Muscle layer of duodenum (tissue), 2 donors: ENCODE results near the gene GMDS.
"Not testable (repeated sequence)": the region's sequence is repeated elsewhere in the genome, so short reads cannot be mapped to it uniquely, and the experiment has no call there.

ENCODE experiments used
- H3K27ac ChIP-seq: one replicate; pipeline ENCODE4 v1.7.0; 2013; ENCODE audit warnings: mild to moderate bottlenecking, low read length
- H3K27me3 ChIP-seq: one replicate; pipeline ENCODE4 v1.7.0; 2013; ENCODE audit warnings: low read depth, mild to moderate bottlenecking, control low read depth, low read length
- H3K36me3 ChIP-seq, 2 donors: one replicate each; pipeline ENCODE4 v1.7.0; 2013; ENCODE audit warnings: low read length in 2 of 2, control low read depth in 1 of 2, mild to moderate bottlenecking in 1 of 2; ENCODE audit not compliant: insufficient read depth in 2 of 2, control insufficient read depth in 1 of 2
- H3K4me1 ChIP-seq, 2 donors: one replicate each; pipeline ENCODE4 v1.7.0; 2013; ENCODE audit warnings: low read length in 2 of 2, mild to moderate bottlenecking in 2 of 2, control low read depth in 1 of 2, moderate library complexity in 1 of 2; ENCODE audit not compliant: insufficient read depth in 2 of 2, control insufficient read depth in 1 of 2
- H3K4me3 ChIP-seq, 2 donors: one replicate each; pipeline ENCODE4 v1.7.0; 2013; ENCODE audit warnings: low read length in 2 of 2, low read depth in 1 of 2, mild to moderate bottlenecking in 1 of 2
- H3K9me3 ChIP-seq, 2 donors: one replicate each; pipeline ENCODE4 v1.7.0; 2013; ENCODE audit warnings: low read length in 2 of 2, control low read depth in 1 of 2, mild to moderate bottlenecking in 1 of 2; ENCODE audit not compliant: control insufficient read depth in 1 of 2
- donor health status: healthy.

The GMDS gene

DNA sequence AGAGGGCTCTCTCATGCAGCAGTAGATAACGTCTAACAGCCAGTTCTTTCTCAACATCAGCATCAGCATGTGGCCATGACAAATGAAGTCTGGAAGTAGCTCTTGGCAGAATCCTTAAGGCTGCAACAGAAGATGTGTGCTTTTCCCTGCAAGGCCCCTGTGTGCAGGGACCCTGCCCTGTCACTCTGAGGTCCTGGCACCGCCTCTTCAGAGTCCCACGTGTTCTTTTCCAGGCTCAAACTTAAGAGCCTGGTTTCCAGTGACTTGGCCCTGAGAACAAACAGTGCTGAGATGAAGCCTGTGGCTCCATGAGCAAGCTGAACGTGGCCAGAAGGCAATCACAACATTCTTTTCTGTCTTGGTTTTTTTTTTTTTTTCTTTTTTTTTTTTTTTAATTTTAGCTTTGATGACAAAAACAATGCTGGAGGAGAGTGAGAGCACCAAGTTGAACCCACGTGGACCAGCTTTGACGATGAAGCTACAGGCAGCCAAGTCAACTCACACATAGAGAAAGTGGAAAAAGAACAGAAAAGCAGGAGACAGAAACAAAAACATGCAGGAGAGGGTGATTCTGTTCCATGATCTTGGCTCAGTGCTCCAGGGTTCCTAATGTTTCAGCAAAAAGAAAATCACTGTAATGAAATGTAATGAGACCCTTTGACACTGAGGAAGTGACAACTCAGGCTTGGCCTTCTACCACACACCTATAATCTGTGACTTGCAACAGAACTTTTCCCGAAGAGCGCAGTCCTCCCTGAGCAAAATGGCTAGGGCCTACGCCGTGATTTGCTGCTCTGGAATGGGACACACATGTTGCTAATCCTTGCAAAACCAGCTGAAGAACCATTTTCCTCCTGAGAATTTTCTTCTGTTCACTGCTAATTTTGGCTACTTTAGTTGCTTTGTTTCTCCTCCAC is 549.6 kb downstream of the GMDS start:
- H3K27me3 ChIP-seq = no peaks in the 10 kb centered on the region
- no peaks in the 10 kb centered on the region for H3K9me3 ChIP-seq
- H3K36me3 ChIP-seq = no peaks in the 10 kb centered on the region
- no peaks in the 10 kb centered on the region for H3K4me1 ChIP-seq
- no peak overlapping the region for H3K27ac ChIP-seq
- no peak overlapping the region for H3K4me3 ChIP-seq

DNA sequence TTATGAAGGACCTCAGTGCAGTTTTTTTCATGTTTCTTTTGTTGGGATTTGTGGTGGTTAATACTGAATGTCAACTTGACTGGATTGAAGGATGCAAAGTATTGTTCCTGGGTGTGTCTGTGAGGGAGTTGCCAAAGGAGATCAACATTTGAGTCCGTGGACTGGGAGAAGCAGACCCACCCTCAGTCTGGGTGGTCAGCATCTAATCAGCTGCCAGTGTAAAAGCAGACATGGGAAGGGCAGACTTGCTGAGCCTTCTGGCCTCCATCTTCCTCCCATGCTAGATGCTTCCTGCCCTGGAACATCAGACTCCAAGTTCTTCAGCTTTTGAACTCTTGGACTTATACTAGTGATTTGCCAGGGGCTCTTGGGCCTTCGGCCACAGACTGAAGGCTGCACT is 553.6 kb downstream of the GMDS start:
- not testable (repeated sequence) for H3K4me3 ChIP-seq, H3K27ac ChIP-seq, H3K27me3 ChIP-seq, H3K4me1 ChIP-seq, H3K9me3 ChIP-seq, H3K36me3 ChIP-seq

DNA sequence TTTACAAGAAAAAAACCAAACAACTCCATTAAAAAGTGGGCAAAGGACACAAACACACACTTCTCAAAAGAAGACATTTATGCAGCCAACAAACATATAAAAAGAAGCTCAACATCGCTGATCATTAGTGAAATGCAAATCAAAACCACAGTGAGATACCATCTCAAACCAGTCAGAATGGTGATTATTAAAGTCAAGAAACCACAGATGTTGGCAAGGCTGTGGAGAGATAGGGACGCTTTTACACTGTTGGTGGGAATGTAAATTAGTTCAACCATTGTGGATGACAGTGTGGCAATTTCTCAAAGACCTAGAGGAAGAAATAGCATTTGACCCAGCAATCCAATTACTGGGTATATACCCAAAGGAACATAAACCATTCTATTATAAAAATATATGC is 554.7 kb downstream of the GMDS start:
- not testable (repeated sequence) for H3K27me3 ChIP-seq, H3K4me1 ChIP-seq, H3K9me3 ChIP-seq, H3K27ac ChIP-seq, H3K4me3 ChIP-seq, H3K36me3 ChIP-seq

DNA sequence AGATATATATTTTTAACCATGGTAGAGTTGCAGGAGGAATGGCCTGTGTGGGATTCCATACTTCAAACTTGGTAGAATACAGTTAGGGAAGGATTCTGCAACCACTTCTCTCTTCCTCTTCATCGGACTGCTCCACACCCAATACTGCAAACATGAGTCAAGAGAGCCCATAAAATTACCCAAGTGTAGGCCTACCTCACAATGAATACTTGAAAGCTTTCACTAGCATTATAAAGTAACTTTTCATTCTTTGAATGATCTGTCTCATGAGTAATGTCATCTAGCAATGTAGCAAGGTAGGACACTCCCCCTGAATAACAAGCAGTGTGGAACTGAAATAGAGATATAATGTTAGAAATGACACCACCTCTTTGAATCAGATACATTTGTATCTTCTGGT is 556.3 kb downstream of the GMDS start:
- Histone ChIP-seq H3K4me3 (no peak overlapping the region), H3K4me1 (no peaks in the 10 kb centered on the region), H3K9me3 (no peaks in the 10 kb centered on the region), H3K27ac (no peak overlapping the region), H3K27me3 (no peaks in the 10 kb centered on the region), H3K36me3 (no peaks in the 10 kb centered on the region)

DNA sequence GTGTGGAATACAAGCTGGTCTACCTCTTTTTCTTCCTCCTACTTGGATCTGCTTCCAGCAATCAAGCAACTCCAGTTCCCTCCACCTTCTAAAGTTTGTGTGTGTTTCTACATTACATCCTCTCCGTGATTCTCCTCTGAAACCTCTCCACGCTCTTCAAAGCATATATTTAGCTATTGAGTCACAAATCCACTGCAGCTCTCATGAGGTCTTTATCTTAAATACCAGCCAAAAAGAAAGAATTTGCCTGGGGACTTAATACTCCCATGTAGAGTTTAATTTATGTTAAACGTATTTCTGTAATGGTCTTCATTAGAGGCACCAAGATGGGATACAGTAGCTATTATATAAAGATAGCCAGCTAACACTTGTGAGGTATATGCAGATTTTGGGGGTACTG is 557.0 kb downstream of the GMDS start:
- Histone ChIP-seq H3K36me3 (no peaks in the 10 kb centered on the region), H3K4me1 (no peaks in the 10 kb centered on the region), H3K4me3 (no peak overlapping the region), H3K9me3 (no peaks in the 10 kb centered on the region), H3K27ac (no peak overlapping the region), H3K27me3 (no peaks in the 10 kb centered on the region)

DNA sequence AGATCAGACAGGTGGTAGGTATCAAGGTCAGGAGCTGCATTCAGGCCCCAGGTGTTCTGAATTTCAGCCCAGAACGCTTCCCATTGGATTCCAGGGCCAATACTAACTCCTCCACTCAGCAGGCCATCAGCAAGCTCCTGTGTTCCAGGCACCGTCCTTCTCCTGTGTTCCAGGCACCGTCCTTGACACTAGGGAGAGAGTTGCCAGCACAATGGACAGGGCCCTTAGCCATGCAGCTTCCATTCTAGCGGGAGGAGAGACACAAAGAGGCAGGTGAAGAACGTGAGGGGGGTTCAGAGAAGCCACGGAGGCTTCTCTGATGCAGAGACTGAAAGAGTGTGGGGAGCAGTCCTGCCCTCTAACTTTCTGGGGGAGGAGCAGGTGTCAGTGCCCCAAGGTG is 558.0 kb downstream of the GMDS start:
- H3K27me3 ChIP-seq = no peaks in the 10 kb centered on the region
- no peak overlapping the region for H3K4me3 ChIP-seq
- H3K4me1 ChIP-seq = no peaks in the 10 kb centered on the region
- H3K36me3 ChIP-seq = no peaks in the 10 kb centered on the region
- H3K9me3 ChIP-seq = no peaks in the 10 kb centered on the region
- no peak overlapping the region for H3K27ac ChIP-seq

DNA sequence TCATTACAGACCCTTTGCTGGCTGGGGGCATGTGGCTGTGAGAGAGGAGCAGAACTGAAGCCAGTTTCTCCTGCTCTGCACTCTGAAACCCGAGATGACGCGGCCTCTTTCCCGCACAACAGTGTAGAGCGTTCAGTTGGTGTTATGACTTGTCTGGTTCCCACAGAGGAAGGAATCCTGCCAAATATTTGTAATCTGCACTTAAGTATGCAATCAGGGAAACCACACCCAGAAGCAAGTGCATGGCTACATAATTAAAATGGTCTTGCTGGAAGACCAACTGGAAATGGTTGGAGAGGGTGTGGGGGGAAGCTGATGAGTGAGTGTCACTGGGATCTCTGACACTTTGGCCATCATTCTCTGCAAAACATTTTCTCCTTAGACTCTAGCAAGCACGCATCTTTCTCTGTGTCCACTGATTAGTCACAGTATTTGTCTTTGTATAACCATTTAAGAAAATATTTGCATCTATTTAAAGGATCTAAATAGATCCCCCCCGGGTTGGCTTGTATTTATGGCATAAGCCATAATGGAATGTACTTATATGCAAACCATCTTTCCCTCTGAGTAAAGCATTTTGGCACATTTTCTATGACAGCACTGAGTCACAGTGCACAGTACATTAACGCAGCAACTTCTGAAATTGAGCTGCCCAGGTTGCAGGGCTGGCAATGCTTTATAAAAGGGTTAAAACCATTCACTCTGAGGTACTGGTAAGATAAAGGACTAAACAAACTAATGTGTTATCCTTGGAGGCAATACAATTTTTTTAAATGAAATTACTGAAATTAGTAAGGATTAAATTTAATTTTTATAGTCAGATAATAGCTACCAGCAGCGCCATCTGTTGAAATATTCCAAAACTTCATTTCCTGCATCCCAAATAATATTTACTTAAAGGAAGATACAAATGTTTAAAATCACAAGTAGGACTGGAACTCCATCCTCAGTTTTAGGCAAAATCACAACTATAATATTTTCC is 559.0 kb downstream of the GMDS start:
- Histone ChIP-seq H3K4me3 (no peak overlapping the region), H3K36me3 (no peaks in the 10 kb centered on the region)

DNA sequence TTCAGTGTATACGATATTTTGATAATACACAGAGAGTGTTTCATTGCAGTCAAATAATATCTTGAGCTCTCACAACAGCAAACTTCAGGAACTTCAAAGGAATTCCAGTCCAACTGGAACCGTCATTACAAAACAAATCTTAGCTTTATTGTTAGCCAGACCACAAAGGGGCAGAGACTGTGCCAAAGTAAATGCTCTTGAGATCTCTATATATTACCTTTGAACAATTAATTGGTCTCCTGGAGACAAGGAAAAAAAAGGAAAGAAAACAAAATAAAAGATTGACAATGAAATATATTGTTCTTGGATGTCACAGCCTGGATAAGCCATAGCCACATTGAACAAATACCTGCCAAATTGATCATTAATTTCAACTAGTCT is 565.7 kb downstream of the GMDS start:
- Histone ChIP-seq H3K4me3 (no peak overlapping the region), H3K9me3 (no peaks in the 10 kb centered on the region), H3K27ac (no peak overlapping the region), H3K4me1 (peaks cover 0 to 3% of the 10 kb centered on the region in 2 donors), H3K27me3 (no peaks in the 10 kb centered on the region), H3K36me3 (no peaks in the 10 kb centered on the region)

More for the DNA sequence above, 559.0 kb downstream of the GMDS start:
- no peaks in the 10 kb centered on the region for H3K9me3 ChIP-seq
- no peaks in the 10 kb centered on the region for H3K4me1 ChIP-seq
- no peaks in the 10 kb centered on the region for H3K27me3 ChIP-seq
- no peak overlapping the region for H3K27ac ChIP-seq

DNA sequence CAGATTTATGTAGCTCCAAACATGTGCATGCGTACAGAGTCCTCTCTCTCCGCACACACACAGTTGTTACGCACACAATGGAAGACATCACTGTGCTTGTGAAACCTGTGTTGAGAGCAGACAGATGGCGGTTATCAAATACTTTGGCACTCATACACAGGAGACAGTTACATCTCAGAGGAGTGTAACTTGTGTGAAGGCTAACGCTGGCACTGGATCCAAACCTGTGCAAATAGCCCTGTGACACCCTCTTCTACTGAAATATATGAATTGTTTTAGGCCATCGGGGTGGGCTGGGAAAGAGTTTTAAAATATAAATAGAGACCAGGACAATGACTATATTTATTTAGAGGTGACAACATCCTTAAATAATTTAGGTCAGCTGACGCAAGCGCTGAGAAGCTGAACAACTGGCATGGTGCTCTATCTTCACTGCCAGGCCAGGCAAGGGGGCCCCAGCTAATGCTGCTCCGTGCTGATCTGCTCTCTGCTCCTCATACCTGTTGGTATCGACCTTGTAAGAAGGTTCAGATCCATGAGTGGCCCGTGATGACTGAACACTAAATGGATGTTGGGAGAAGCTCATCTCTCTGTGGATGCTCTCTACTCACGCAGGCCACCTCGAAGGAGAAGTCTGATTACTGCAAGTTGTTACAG is 566.2 kb downstream of the GMDS start:
- Histone ChIP-seq H3K4me3 (no peak overlapping the region), H3K4me1 (peaks cover 0 to 3% of the 10 kb centered on the region in 2 donors), H3K9me3 (no peaks in the 10 kb centered on the region), H3K36me3 (no peaks in the 10 kb centered on the region), H3K27me3 (no peaks in the 10 kb centered on the region), H3K27ac (no peak overlapping the region)

DNA sequence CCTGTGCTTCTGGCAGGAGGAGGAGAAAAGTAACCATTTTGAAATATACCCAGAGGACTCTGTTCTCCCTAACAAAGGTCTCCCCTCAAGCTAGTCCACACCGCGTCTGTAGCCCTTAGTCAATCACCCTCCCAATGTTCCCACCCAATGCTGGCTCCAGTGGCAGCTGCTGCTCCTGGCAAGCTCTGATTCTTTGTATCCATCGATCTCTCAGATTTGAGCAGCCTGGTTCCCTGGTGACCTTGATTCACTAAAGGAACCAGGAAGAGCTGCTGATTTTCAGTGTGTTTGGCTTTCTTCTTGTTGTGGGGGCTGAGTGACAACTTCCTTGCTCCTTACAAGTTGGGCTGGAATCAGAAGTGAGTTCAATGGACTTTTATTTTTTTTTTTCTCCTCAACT is 567.2 kb downstream of the GMDS start:
- H3K27ac ChIP-seq = no peak overlapping the region
- no peak overlapping the region for H3K4me3 ChIP-seq
- H3K27me3 ChIP-seq = no peaks in the 10 kb centered on the region
- H3K4me1 ChIP-seq = peaks cover 0 to 3% of the 10 kb centered on the region in 2 donors
- no peaks in the 10 kb centered on the region for H3K36me3 ChIP-seq
- no peaks in the 10 kb centered on the region for H3K9me3 ChIP-seq

DNA sequence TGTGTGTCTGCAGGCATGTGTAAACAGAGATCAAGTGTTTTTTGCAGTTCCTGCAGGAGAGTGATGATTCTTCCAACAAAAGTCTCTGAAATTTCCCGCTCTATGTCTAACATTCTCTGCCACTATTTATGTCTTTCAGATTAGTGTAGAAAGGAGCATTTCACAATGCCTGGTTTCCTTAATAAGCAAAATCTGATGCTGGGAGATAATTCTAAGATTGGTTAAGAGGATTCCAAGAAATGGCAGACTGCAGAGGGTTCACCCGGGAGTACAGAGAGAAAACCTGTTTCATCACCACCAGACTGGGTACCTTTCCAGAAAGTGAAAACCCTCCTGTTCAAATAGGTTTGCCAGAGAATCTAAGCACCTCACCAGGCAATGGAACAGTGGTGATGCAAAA is 573.0 kb downstream of the GMDS start:
- no peak overlapping the region for H3K4me3 ChIP-seq
- H3K27me3 ChIP-seq = no peaks in the 10 kb centered on the region
- H3K4me1 ChIP-seq = no peaks in the 10 kb centered on the region
- H3K27ac ChIP-seq = no peak overlapping the region
- no peaks in the 10 kb centered on the region for H3K36me3 ChIP-seq
- H3K9me3 ChIP-seq = no peaks in the 10 kb centered on the region
